ENCODE results near the gene ERC1. TPM values are rescaled to one million over a fixed set of nuclear protein-coding genes. Genes with fewer than 3 reads are reported as not detected.

ERC1 gene
- total RNA-seq, 5 donors from 2014 or later (not counting 1 experiment from before 2014, with no cell fraction given), result 41.8 to 68.0 (median 46.5) TPM

GRCh38 chr12:1425396-1425729 is 434.3 kb downstream of the ERC1 start:
- POLR2A ChIA-PET, result no interaction called here
- Histone ChIP-seq H3K27me3 (replicated peaks in 1 of 2; ENCODE audit: control insufficient read depth in 2 of 2, extremely low read depth in 1 of 2, insufficient read depth in 2 of 2, low read length in 1 of 2) (no peaks in the 10 kb centered on the region), H3K36me3 (ENCODE audit: control insufficient read depth in 2 of 2, extremely low read depth in 1 of 2, insufficient read depth in 1 of 2, low read length in 1 of 2) (no peaks in the 10 kb centered on the region), H3K27ac (ENCODE audit: low read length) (no peak overlapping the region), H3K9me3 (no peaks in the 10 kb centered on the region), H3K4me3 (ENCODE audit: control insufficient read depth in 1 of 2, extremely low read depth in 1 of 2, low read length in 1 of 2) (no peak overlapping the region), H3K4me1 (ENCODE audit: control insufficient read depth in 1 of 2, extremely low read depth in 1 of 2, insufficient read depth in 2 of 2, low read length in 2 of 2) (peaks cover 0 to 4% of the 10 kb centered on the region in 2 experiments)
- ATAC-seq (replicated peaks in 1 of 4), result no peak
- Mint-ChIP-seq H3K27me3 (no peaks in the 10 kb centered on the region), H3K36me3 (peaks cover 23% of the 10 kb centered on the region), H3K9me3 (peaks cover 0 to 5% (median 5%) of the 10 kb centered on the region in 3 donors), H3K27ac (no peak overlapping the region), H3K4me3 (no peak overlapping the region), H3K4me1 (peaks cover 14 to 20% (median 17%) of the 10 kb centered on the region in 3 donors)
- no peak for DNase-seq
- CTCF ChIA-PET, result interaction anchor here in 1 of 2 donors (0.5 kb wide), 1 partner anchor 122 kb away, joined by 3 read pairs; no protein-coding TSS in a partner anchor
- WGBS (ENCODE audit: insufficient coverage), result 65% methylated on average over 3 of the region's 3 CpGs

- DNase-seq (no peak), ATAC-seq (replicated peaks in 1 of 4) (no peak)
- H3K4me1 ChIP-seq (ENCODE audit: control insufficient read depth in 1 of 2, extremely low read depth in 1 of 2, insufficient read depth in 2 of 2, low read length in 2 of 2), result no peaks in the 10 kb centered on the region
- Mint-ChIP-seq H3K4me1 (peaks cover 0 to 7% (median under 1%) of the 10 kb centered on the region in 3 donors), H3K27me3 (no peaks in the 10 kb centered on the region), H3K27ac (no peak overlapping the region), H3K4me3 (no peak overlapping the region), H3K36me3 (no peaks in the 10 kb centered on the region), H3K9me3 (no peaks in the 10 kb centered on the region)
- H3K4me3 ChIP-seq (ENCODE audit: control insufficient read depth in 1 of 2, extremely low read depth in 1 of 2, low read length in 1 of 2), result no peak overlapping the region
- no peaks in the 10 kb centered on the region for H3K9me3 ChIP-seq
- ChIA-PET CTCF (no interaction called here), POLR2A (no interaction called here)
- no CpG with 5 or more reads among the region's 5 CpGs for WGBS (ENCODE audit: insufficient coverage)
- H3K27ac ChIP-seq (ENCODE audit: low read length), result no peak overlapping the region
- H3K36me3 ChIP-seq (ENCODE audit: control insufficient read depth in 2 of 2, extremely low read depth in 1 of 2, insufficient read depth in 1 of 2, low read length in 1 of 2), result no peaks in the 10 kb centered on the region
- H3K27me3 ChIP-seq (replicated peaks in 1 of 2; ENCODE audit: control insufficient read depth in 2 of 2, extremely low read depth in 1 of 2, insufficient read depth in 2 of 2, low read length in 1 of 2), result no peaks in the 10 kb centered on the region
Measured at GRCh38 chr12:1428671-1429070, 437.6 kb downstream of the ERC1 start.

GRCh38 chr12:1429980-1430379 is 439.0 kb downstream of the ERC1 start:
- Histone ChIP-seq H3K27ac (ENCODE audit: low read length) (no peak overlapping the region), H3K9me3 (no peaks in the 10 kb centered on the region), H3K4me3 (ENCODE audit: control insufficient read depth in 1 of 2, extremely low read depth in 1 of 2, low read length in 1 of 2) (no peak overlapping the region), H3K4me1 (ENCODE audit: control insufficient read depth in 1 of 2, extremely low read depth in 1 of 2, insufficient read depth in 2 of 2, low read length in 2 of 2) (no peaks in the 10 kb centered on the region), H3K36me3 (ENCODE audit: control insufficient read depth in 2 of 2, extremely low read depth in 1 of 2, insufficient read depth in 1 of 2, low read length in 1 of 2) (no peaks in the 10 kb centered on the region), H3K27me3 (replicated peaks in 1 of 2; ENCODE audit: control insufficient read depth in 2 of 2, extremely low read depth in 1 of 2, insufficient read depth in 2 of 2, low read length in 1 of 2) (no peaks in the 10 kb centered on the region)
- Mint-ChIP-seq H3K27ac (no peak overlapping the region), H3K9me3 (no peaks in the 10 kb centered on the region), H3K4me3 (no peak overlapping the region), H3K27me3 (no peaks in the 10 kb centered on the region), H3K4me1 (no peaks in the 10 kb centered on the region), H3K36me3 (no peaks in the 10 kb centered on the region)
- WGBS (ENCODE audit: insufficient coverage), result 100% methylated on average over 1 of the region's 4 CpGs
- ChIA-PET POLR2A (no interaction called here), CTCF (no interaction called here)
- no peak for ATAC-seq (replicated peaks in 1 of 4)
- no peak for DNase-seq

GRCh38 chr12:1434296-1434955 is 443.4 kb downstream of the ERC1 start:
- H3K36me3 ChIP-seq (ENCODE audit: control insufficient read depth in 2 of 2, extremely low read depth in 1 of 2, insufficient read depth in 1 of 2, low read length in 1 of 2), result no peaks in the 10 kb centered on the region
- no peaks in the 10 kb centered on the region for H3K9me3 ChIP-seq
- DNase-seq (no peak), ATAC-seq (replicated peaks in 1 of 4) (no peak)
- H3K4me1 ChIP-seq (ENCODE audit: control insufficient read depth in 1 of 2, extremely low read depth in 1 of 2, insufficient read depth in 2 of 2, low read length in 2 of 2), result no peaks in the 10 kb centered on the region
- H3K4me3 ChIP-seq (ENCODE audit: control insufficient read depth in 1 of 2, extremely low read depth in 1 of 2, low read length in 1 of 2), result no peak overlapping the region
- Mint-ChIP-seq H3K36me3 (no peaks in the 10 kb centered on the region), H3K9me3 (no peaks in the 10 kb centered on the region), H3K27me3 (no peaks in the 10 kb centered on the region), H3K27ac (no peak overlapping the region), H3K4me3 (no peak overlapping the region), H3K4me1 (no peaks in the 10 kb centered on the region)
- ChIA-PET CTCF (interaction anchor here in 1 of 2 donors (1.1 kb wide), 1 partner anchor 10 kb away, joined by 4 read pairs; no protein-coding TSS in a partner anchor), POLR2A (interaction anchor here in 1 of 2 donors (0.6 kb wide), 1 partner anchor 13 kb away, joined by 3 read pairs; no protein-coding TSS in a partner anchor)
- H3K27me3 ChIP-seq (replicated peaks in 1 of 2; ENCODE audit: control insufficient read depth in 2 of 2, extremely low read depth in 1 of 2, insufficient read depth in 2 of 2, low read length in 1 of 2), result no peaks in the 10 kb centered on the region
- H3K27ac ChIP-seq (ENCODE audit: low read length), result no peak overlapping the region
- WGBS (ENCODE audit: insufficient coverage), result 89% methylated on average over 7 of the region's 14 CpGs

- Mint-ChIP-seq H3K9me3 (no peaks in the 10 kb centered on the region), H3K36me3 (no peaks in the 10 kb centered on the region), H3K27ac (no peak overlapping the region), H3K4me1 (no peaks in the 10 kb centered on the region), H3K4me3 (no peak overlapping the region), H3K27me3 (no peaks in the 10 kb centered on the region)
- Histone ChIP-seq H3K27ac (ENCODE audit: low read length) (no peak overlapping the region), H3K4me3 (ENCODE audit: control insufficient read depth in 1 of 2, extremely low read depth in 1 of 2, low read length in 1 of 2) (no peak overlapping the region), H3K27me3 (replicated peaks in 1 of 2; ENCODE audit: control insufficient read depth in 2 of 2, extremely low read depth in 1 of 2, insufficient read depth in 2 of 2, low read length in 1 of 2) (no peaks in the 10 kb centered on the region), H3K9me3 (no peaks in the 10 kb centered on the region), H3K4me1 (ENCODE audit: control insufficient read depth in 1 of 2, extremely low read depth in 1 of 2, insufficient read depth in 2 of 2, low read length in 2 of 2) (no peaks in the 10 kb centered on the region), H3K36me3 (ENCODE audit: control insufficient read depth in 2 of 2, extremely low read depth in 1 of 2, insufficient read depth in 1 of 2, low read length in 1 of 2) (no peaks in the 10 kb centered on the region)
- ChIA-PET CTCF (no interaction called here), POLR2A (interaction anchor here in 1 of 2 donors (0.6 kb wide), 1 partner anchor 12 kb away, joined by 3 read pairs; no protein-coding TSS in a partner anchor)
- no CpG with 5 or more reads among the region's 3 CpGs for WGBS (ENCODE audit: insufficient coverage)
- DNase-seq, result no peak
- ATAC-seq (replicated peaks in 1 of 4), result no peak
Measured at GRCh38 chr12:1435044-1435443, 444.0 kb downstream of the ERC1 start.

- H3K4me1 ChIP-seq (ENCODE audit: control insufficient read depth in 1 of 2, extremely low read depth in 1 of 2, insufficient read depth in 2 of 2, low read length in 2 of 2), result no peaks in the 10 kb centered on the region
- CTCF ChIA-PET, result no interaction called here
- Mint-ChIP-seq H3K4me1 (no peaks in the 10 kb centered on the region), H3K9me3 (no peaks in the 10 kb centered on the region), H3K36me3 (no peaks in the 10 kb centered on the region), H3K27ac (no peak overlapping the region), H3K27me3 (no peaks in the 10 kb centered on the region), H3K4me3 (no peak overlapping the region)
- H3K27ac ChIP-seq (ENCODE audit: low read length), result no peak overlapping the region
- H3K36me3 ChIP-seq (ENCODE audit: control insufficient read depth in 2 of 2, extremely low read depth in 1 of 2, insufficient read depth in 1 of 2, low read length in 1 of 2), result no peaks in the 10 kb centered on the region
- H3K4me3 ChIP-seq (ENCODE audit: control insufficient read depth in 1 of 2, extremely low read depth in 1 of 2, low read length in 1 of 2), result no peak overlapping the region
- H3K9me3 ChIP-seq, result no peaks in the 10 kb centered on the region
- WGBS (ENCODE audit: insufficient coverage), result 80% methylated on average over 2 of the region's 3 CpGs
- no peaks in the 10 kb centered on the region for H3K27me3 ChIP-seq (replicated peaks in 1 of 2; ENCODE audit: control insufficient read depth in 2 of 2, extremely low read depth in 1 of 2, insufficient read depth in 2 of 2, low read length in 1 of 2)
- no peak for ATAC-seq (replicated peaks in 1 of 4)
- no peak for DNase-seq
- POLR2A ChIA-PET, result interaction anchor here in 1 of 2 donors (0.6 kb wide), 1 partner anchor 12 kb away, joined by 3 read pairs; no protein-coding TSS in a partner anchor
Measured at GRCh38 chr12:1435456-1435855, 444.4 kb downstream of the ERC1 start.

Measured in T-cell (primary cell).